HAP-1 (cell line): Measurements from ENCODE around the gene SIT1.

Experiments used
- DNase-seq, 2 experiments: peaks; one replicate each; pipeline ENCODE4 v3.0.0-alpha.2; 2016 to 2020; ENCODE audit warnings: low spot score in 2 of 2
- H3K27me3 ChIP-seq: fragments of 250-450 bp; sonication (Bioruptor Pico); 2 replicates; pipeline ENCODE4 v1.5.1; 2020; ENCODE audit warnings: low read depth, mild to moderate bottlenecking, moderate library complexity
- H3K36me3 ChIP-seq: fragments of 250-450 bp; sonication (Bioruptor Pico); replicated peaks from 2 replicates; pipeline ENCODE4 v1.5.1; 2020; ENCODE audit warnings: mild to moderate bottlenecking
- H3K4me1 ChIP-seq: fragments of 250-450 bp; sonication (Bioruptor Pico); 2 replicates; pipeline ENCODE4 v1.5.1; 2020; ENCODE audit warnings: mild to moderate bottlenecking
- H3K4me3 ChIP-seq: fragments of 250-450 bp; sonication (Bioruptor Pico); 2 replicates; pipeline ENCODE4 v1.5.1; 2020; ENCODE audit warnings: mild to moderate bottlenecking, moderate library complexity
- H3K9me3 ChIP-seq: fragments of 250-450 bp; sonication (Bioruptor Pico); 2 replicates; pipeline ENCODE4 v1.5.1; 2020; ENCODE audit warnings: mild to moderate bottlenecking, moderate library complexity
- in situ Hi-C: fragments of 300-500 bp; cut with MboI; formaldehyde crosslinking; loops from 3 replicates; pipeline ENCODE4 v1.14.3; 2020; ENCODE audit warnings: low sequenced_read_pairs, inconsistent platforms, mixed read lengths

The SIT1 gene

GRCh38 chr9:35608221-35608620 is 42.5 kb downstream of the SIT1 start:
- no peak for DNase-seq
- Histone ChIP-seq H3K36me3 (peaks cover 5% of the 10 kb centered on the region), H3K4me1 (peaks cover 19% of the 10 kb centered on the region), H3K27me3 (peaks cover under 1% of the 10 kb centered on the region; the same call in 1 of the 2 replicates), H3K9me3 (no peaks in the 10 kb centered on the region), H3K4me3 (no peak overlapping the region)
- in situ Hi-C loops: no loop called here

GRCh38 chr9:35606726-35607125 is 44.0 kb downstream of the SIT1 start:
- Histone ChIP-seq H3K27me3 (no peaks in the 10 kb centered on the region), H3K9me3 (no peaks in the 10 kb centered on the region), H3K4me3 (no peak overlapping the region), H3K36me3 (peaks cover 5% of the 10 kb centered on the region), H3K4me1 (peaks cover 20% of the 10 kb centered on the region)
- DNase-seq: no peak
- in situ Hi-C loops: no loop called here

GRCh38 chr9:35606138-35606504 is 44.6 kb downstream of the SIT1 start:
- Histone ChIP-seq H3K36me3 (peaks cover 5% of the 10 kb centered on the region), H3K9me3 (no peaks in the 10 kb centered on the region), H3K4me3 (peak overlapping the region; percentile 54), H3K4me1 (peaks cover 20% of the 10 kb centered on the region), H3K27me3 (no peaks in the 10 kb centered on the region)
- in situ Hi-C loops: no loop called here
- DNase-seq: peak in 1 of 2 experiments; percentile 26

GRCh38 chr9:35605351-35606137 is 45.2 kb downstream of the SIT1 start:
- peak in 1 of 2 experiments; percentile 50 for DNase-seq
- in situ Hi-C loops: no loop called here

GRCh38 chr9:35604578-35605350 is 46.0 kb downstream of the SIT1 start, which contains the start of gene TESK1:
TESK1 (plus strand) TSS chr9:35605262; CDS start chr9:35605620, 358 bp downstream.
- DNase-seq: peak; percentile 61 to 89
- Histone ChIP-seq H3K27me3 (no peaks in the 10 kb centered on the region), H3K4me1 (peaks cover 20% of the 10 kb centered on the region), H3K36me3 (peaks cover 2% of the 10 kb centered on the region), H3K9me3 (no peaks in the 10 kb centered on the region), H3K4me3 (peak within 1 kb of the TSS; percentile 54)
- in situ Hi-C loops: no loop called here

More at GRCh38 chr9:35605351-35606137, 45.2 kb downstream of the SIT1 start:
- H3K9me3 ChIP-seq: no peaks in the 10 kb centered on the region
- peaks cover 5% of the 10 kb centered on the region for H3K36me3 ChIP-seq
- H3K4me3 ChIP-seq: peak overlapping the region; percentile 54
- H3K4me1 ChIP-seq: peaks cover 20% of the 10 kb centered on the region
- H3K27me3 ChIP-seq: no peaks in the 10 kb centered on the region

GRCh38 chr9:35603986-35604577 is 46.6 kb downstream of the SIT1 start:
- H3K27me3 ChIP-seq: no peaks in the 10 kb centered on the region
- H3K4me3 ChIP-seq: peak overlapping the region; percentile 44
- no peaks in the 10 kb centered on the region for H3K9me3 ChIP-seq
- H3K4me1 ChIP-seq: peaks cover 20% of the 10 kb centered on the region
- in situ Hi-C loops: no loop called here
- DNase-seq: peak; percentile 97 to 99
- peaks cover 2% of the 10 kb centered on the region for H3K36me3 ChIP-seq

- in situ Hi-C loops: no loop called here
- Histone ChIP-seq H3K27me3 (no peaks in the 10 kb centered on the region), H3K4me1 (peaks cover 20% of the 10 kb centered on the region), H3K4me3 (peak overlapping the region; percentile 23), H3K36me3 (no peaks in the 10 kb centered on the region; the same call in 1 of the 2 replicates), H3K9me3 (no peaks in the 10 kb centered on the region)
- no peak for DNase-seq
These were observed 47.2 kb downstream of the SIT1 start for GRCh38 chr9:35603506-35603985.

GRCh38 chr9:35599763-35600604 is 50.7 kb downstream of the SIT1 start:
- Histone ChIP-seq H3K4me3 (no peak overlapping the region), H3K36me3 (no peaks in the 10 kb centered on the region), H3K27me3 (no peaks in the 10 kb centered on the region), H3K9me3 (no peaks in the 10 kb centered on the region; the same call in 1 of the 2 replicates), H3K4me1 (peaks cover 13% of the 10 kb centered on the region)
- in situ Hi-C loops: no loop called here
- DNase-seq: no peak
